DMS53 treated with DMSO at 0.1 percent for 48 hours (cell line): ENCODE measurements around the gene ZNF248.

Experiments used
- DNase-seq: peaks from one replicate; lab custom pipeline; 2025; ENCODE audit not compliant: unreplicated experiment; lab: John Stamatoyannopoulos, UW

Gene ZNF248

DNA sequence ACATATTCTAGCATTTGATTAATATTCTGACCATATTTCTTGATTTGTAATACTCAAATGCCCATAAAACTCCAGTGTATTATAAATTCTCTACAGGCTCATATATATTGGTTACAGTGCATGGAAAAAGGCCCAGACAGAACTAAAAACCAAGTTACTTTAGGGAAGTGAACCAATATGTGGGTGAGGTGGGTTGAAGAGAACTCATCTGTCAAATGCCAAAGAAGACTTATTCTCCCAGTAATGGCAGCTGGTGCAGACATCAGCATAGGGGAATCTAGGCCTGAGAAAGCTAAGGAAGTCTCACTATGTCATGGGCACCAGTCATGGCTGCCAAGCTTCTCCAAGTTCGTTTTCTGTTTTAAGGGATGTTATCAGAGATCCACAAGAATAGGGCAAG lies 30.6 kb downstream of the ZNF248 start:
- no peak for DNase-seq

DNA sequence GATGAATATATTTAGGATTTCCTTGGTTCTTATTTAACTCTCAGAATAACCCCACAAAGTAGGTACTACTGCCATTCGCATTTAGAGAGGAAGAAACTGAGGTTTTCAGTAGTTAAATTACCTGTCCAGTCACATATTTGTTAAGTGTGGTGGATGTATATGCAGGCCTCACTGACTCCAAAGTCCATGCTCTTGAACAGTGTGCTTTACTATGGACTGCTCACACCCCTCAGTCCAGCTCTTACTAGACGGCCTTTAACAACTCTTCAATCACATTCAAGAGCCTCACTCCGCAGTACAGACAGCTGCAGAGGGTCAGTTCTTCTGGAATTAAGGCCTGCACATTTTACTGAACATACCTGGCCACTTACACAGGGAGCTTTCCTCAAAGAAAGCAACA lies 36.2 kb downstream of the ZNF248 start:
- DNase-seq, result no peak

DNA sequence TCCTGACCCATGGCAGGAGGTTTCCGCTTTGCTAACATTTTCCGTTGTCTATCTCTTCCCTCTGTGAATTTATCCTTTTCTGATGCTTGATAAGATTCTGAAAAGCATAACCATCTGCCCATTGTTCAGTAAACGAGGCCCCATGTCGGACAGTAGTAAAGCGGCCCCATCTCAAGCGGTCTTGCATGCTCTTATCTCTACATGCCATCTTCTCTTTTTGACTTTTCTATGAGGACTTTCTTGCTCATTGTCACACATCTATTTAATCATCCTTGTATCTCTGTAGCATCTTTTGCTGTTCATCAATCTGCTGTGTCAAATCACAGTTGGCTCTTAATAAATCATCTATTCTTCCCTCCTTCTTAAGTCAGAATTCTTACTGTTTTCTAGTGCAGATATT lies 37.6 kb downstream of the ZNF248 start:
- no peak for DNase-seq

DNA sequence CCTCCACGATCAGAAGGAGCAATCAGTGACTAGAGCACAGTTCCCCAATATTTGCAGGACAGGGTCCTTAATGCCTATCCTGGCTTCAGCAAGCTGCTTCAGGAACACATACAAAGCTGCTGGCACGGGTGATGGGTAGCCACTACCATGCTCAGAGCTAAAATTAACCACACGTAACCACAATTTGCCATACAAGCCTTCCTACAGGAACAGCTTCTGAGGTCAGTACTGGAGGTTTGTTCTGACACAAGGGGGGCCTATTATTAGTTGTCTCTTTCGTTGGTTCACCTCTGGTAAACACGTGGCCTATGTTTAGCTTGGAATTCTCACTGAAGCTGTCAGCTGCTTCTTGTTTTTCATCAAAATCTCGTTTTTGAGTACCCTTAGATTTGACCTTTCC lies 41.1 kb downstream of the ZNF248 start:
- no peak for DNase-seq

DNA sequence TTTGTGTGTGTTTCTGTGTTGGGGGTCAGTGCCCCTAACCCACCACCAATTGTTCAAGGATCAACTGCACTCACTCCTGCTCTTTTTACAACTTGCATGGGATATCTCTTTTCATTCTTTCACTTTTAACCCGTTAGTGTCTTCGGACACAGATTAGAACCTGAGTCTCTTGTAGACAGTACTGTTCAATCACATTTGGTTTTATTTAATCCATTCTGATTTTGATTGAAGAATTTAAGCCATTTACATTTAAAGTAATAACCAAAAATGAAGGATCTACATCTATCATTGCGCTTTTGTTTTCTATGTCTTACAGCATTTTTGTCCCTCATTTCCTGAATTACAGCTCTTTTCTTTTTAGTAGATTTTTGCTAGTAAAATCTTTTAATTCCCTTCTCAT lies 43.6 kb downstream of the ZNF248 start:
- DNase-seq, result no peak

DNA sequence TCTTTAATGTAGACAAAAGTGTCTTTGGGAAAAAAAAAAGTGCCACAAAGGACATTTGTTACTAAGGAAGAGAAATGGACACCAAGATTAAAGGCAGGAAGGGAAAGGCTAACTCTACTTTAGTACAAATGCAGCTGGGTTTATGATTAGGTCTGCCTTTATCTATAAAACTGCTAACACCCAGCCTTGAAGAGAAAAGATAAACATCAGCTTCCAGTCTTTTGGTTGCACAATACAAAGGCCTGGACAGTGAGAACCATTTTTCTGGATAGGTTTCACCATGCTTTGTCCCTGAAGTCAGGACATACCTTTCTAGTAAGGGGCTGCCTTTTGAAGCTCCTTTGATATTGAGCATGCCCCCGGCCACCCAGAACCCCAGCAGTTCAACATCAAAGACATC lies 45.1 kb downstream of the ZNF248 start:
- no peak for DNase-seq

DNA sequence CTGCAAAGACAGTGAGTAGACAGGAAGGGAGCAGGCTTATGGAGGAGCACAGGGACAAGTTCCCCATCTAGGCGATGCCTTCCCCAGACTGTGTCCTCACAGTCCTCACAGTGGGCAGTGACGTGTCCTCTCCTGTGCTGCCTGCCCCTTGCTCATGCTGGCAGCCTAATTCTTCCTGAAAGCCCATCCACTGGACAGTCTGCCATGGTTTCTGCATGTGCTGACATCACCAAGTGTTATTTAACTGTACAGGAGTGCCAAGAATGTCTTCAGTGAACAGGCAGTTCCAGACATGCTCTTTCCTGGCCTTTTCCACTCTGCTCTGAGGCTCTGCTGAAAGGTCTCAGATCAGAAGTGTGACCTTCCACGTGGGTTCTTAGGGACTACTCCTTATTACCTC lies 54.1 kb downstream of the ZNF248 start:
- no peak for DNase-seq

DNA sequence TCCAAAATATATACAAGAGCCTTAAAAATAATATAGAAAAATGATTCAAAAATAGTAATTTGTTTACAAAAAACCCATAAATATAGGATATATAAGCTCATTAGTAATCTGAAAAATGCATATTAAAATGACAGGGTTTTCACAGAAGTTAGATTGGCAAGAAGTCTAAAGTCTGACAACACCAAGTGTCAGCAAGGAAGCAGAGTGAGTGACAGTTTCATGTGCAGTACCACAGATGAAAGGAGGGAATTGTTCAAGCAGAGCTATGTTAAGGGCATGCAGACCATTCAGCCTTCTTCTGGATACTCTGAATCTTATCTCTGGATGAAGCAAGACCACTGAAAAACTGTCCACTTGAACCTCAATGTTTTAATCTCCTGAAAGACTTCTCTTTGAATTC lies 55.9 kb downstream of the ZNF248 start:
- no peak for DNase-seq

DNA sequence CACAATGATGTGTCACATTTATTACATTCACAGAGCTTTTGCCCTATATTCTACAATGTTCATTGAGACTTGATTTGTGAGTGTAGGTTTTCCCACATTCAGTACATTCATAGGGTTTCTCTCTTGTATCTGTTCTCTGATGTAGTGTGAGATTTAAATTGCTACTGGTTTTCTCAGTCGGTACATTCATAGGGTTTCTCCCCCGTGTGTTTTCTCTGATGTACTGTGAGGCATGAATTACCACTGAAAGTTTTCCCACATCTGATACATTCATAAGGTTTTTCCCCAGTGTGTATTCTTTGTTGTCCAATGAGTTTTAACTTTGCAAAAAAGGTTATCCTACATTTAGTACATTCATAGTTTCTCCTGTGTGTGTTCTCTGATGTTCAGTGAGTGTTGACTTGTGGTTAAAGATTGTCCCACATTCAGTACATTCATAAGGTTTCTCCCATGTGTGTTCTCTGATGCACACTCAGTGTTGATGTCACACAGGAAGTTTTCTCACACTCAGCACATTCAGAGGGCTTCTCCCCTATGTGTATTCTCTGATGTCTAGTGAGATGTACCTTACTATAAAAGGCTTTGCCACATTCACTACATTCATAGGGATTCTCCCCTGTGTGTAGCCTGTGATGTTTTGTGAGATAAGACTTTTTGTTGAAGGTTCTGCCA lies 63.0 kb downstream of the ZNF248 start:
- DNase-seq, result no peak

DNA sequence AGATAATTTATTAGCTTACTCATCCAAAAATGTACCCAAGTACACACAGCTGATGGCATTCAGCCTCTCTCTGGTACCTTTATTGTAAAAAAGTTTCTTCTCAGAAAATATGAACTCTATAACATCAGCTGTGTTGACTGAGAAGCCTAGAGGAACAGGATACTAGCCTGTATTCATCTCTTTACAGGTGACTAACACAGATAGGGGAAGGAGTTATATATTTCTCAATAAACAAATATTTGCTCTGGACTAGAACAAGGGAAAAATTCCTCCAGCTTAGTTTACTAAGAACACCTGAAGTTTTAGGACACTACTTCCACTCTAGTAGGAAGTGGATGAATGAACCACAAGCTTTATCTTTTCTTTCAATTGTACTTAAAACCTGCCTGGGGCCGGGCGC lies 67.8 kb downstream of the ZNF248 start:
- DNase-seq, result peak; percentile 51

DNA sequence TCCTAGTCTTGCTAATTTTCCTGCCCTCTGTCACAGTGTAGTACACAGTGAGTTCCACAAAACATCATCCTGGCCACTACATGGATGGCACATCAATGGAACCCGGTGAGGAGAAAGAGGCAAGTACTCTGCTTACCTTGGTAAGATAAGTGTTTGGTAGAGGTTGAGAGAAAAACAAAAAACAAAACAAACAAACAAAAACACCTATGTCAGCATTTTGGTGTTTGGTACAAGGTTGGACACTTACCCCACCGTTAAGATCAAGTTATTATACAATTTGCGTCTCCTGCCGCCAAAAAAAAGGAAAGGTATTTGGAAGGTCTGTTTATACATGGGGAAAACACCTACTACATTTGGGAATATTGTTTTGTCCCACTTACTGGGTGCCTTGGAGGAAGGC lies 72.7 kb downstream of the ZNF248 start:
- DNase-seq, result no peak

DNA sequence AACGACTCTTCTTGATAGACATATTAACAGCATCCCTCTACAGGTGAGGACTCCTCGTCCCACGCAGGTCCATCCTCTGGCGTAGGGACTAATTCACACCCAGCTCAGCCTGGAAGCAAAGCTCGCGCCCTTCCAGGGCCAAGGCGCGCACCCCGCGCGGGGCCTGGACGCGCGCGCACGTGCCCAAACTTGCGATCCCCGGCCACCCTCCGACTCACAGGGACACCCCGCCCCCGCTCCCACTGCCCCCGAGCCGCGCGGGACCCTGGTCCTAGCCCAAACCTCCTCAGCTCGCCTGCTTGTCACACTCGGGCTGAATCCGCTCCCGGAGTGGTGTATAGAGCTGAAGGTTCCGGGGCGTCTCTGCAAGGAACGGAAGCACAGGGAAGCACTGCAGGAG lies 76.9 kb downstream of the ZNF248 start:
- no peak for DNase-seq

DNA sequence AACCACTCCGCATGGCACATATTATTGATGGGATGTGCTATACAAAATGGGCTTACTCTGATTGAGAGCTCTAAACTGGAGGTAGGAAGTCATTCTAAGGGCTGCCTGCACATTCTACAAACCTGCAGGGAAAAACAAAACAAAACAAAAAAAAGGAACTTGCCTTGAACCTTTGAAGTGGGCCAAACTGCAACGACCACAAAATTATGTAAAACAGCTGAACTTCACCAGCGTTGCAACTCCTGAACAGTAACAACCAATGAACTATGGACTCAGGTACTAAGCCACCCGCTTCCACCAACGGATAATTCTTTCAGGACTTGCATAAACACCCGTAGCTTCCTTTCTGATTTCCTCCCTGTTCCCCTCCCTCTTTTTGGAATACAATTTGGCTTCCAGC lies 80.4 kb downstream of the ZNF248 start:
- DNase-seq, result no peak

DNA sequence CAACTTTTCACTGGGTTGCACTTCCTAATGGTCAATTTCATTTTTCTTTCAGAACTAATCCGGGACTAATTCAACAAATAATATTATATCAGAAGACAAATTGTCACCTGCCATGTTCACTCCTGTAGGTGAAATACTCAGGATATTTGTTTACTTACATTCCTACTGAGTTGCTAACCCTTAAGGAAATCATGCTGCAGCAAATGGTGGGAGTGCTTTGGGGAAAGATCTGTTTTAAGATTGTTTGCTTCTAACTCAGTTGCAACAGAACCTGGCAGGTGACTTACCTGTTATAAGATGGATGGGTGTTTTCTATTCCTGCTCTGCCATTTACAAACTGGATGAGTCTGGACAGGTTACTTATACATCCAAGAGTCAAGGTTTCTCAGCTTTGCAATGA lies 81.8 kb downstream of the ZNF248 start:
- DNase-seq, result no peak

DNA sequence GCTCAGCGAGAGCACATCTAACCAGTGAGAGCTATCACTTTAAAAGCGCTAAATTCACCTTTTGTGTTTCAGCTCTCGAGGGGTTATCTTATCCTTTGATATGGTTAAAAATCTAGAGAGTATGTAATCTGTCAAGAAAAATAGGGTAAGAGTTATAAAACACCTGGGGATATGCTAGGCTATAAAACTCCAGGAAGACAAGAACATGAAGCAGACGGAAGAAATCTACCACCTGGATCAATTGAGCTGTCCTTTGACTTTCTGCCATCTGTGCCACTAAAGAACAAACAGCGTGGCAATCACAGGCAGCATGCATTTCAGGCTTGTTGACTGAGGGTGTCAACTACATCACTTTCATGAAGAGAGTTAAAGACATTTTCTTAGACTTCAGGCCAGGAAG lies 83.1 kb downstream of the ZNF248 start:
- no peak for DNase-seq

DNA sequence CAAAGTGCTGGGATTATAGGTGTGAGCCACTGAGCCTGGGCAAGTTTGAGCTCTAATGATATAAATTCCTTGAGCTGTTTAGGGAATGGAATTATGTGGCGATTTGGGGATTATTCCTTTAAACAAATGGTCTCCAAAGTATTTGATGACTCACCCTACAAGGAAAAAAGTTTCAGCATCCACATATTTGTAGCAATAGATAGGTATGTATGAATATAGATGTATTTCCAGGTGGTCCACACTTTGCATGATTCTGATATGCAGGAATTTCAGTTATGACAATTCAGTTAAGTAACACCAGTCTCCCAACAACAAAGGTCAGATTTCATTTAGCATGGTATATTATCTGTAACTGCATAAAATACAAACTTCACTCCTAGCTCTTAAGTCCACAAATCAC lies 92.2 kb downstream of the ZNF248 start:
- DNase-seq, result no peak

DNA sequence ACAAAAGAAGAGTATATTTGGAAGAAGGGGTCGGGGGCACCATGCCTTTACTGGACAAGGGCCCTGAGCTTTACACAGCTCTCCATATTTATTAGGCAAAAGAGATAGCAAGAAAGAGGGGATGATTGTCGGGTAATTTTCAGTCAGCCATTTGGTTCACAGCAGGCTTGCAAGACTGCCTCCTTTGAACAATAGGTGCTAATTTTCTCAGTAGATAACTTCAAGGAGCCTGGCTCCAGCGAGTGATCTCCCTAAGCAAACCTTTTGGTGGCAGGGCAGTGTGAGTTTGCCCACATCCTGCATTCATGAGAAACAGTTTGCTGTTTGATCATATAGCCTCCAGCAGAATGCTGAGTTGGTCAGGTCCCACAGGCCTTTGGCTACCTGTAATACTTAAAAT lies 94.3 kb downstream of the ZNF248 start:
- no peak for DNase-seq

DNA sequence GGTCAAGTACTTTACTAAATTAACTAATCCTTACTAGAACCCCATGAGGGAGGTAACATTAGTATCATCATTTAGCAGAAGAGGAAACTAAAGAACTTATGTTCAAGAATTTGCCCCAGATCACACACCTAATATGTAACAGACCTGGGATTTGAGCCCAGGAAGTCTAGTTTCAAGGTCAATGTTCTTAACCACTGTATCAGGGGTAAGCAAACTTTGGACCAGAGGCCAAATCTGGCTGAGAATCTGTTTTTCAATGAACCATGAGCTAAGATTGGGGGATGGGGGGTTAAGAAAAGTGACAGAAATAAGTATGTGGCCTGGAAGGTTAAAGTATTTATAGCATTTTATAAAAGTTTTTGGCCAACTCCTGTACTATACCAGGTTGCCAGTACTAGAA lies 95.1 kb downstream of the ZNF248 start:
- no peak for DNase-seq

DNA sequence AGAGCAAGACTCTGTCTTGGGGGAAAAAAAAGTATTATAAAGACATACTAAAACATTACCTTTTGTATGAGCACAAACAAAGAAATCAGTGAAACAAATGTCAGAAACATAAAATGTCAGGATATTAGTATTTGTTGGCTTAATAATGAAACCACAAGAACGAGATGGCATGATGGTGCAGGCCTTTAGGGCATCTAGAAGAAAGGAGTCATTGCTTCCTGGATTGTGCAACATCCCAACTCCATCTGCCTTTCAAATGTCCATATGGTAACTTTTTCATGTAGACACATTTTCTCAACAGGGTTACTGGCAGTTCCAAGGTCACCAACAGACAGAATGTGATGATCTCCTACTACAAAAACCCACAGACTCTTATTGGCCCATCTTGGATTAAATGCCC lies 96.6 kb downstream of the ZNF248 start:
- no peak for DNase-seq

DNA sequence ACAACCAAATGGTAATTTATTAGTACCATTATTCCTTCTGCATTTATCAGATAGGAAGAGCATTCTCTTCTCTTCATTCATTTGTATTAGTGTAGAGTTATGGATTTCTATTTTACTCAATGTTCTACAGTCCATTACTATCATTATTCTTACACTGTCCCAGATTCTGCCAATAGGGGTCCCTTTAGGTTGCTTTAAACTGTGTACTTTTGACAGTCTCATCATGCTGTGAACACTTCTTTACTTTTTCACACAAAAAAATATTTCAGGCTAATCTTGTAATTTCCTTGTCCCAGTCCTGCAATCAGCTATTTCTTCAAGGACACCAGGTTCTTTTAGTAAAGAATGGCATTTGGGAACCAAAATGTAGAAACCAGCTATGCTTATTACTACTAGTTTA lies 99.3 kb downstream of the ZNF248 start:
- DNase-seq, result no peak

DNA sequence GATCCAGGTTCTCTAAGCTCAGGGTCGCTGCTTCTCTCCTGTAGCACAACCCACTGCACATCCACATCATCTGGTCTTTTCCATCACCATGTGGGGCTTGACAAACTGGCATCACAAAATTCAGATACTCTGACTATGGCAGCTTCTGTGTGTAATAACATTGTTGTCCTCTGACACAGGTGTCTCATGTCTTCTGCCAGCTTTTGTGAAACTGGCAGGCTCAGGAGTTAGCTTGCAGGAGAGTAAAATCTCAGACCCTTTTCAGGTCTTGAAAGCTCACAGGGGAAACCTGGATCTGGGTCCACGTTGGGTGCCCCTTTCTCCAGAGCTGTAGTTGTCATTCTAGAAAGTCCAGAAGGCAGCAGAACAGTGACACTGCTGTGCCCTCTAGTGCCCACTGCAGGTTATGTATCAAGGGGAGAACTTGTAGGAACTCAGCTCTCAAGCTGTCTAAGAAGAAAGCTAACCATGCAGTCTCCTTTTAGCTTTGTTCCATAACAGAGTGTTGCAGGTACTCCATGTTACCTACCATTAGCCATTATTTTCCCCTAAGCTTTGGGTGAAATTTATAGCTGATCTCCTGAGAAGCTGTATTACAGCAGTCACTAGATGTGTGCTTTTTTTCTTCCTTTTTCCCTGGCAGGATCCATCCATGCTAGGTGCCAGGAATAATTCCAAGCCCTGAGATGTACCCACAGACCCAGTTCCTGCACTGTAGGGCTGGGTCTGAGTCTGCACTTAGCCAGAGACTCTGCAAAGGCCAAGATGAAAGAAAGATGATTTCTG lies 102.7 kb downstream of the ZNF248 start:
- peak; percentile 25 for DNase-seq

DNA sequence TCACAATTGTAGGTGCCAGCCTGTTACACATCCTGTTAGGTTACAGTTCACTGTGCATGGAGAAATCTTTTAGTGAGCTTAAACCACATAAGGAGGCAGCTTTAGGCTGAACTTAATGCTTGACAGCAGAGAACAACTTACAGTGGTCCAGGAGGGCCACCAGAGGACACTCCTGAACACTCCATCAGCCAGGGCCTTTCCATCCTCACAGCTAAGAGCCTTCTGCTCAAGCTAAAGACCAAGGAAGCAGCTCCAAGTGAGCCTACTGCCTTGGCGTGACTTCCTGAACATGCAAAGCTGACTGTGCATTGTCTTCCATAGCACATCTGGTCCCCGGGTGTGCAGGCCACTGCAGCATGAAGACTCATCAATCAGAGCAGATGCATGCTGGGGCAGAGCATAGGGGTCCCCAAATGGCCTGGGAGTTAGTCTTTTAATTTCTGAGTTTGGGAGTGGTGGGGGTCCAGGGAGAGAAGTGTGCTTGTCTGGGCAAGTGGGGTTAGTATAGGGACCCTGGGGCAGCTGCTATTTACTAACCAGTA lies 105.0 kb downstream of the ZNF248 start:
- DNase-seq, result no peak

DNA sequence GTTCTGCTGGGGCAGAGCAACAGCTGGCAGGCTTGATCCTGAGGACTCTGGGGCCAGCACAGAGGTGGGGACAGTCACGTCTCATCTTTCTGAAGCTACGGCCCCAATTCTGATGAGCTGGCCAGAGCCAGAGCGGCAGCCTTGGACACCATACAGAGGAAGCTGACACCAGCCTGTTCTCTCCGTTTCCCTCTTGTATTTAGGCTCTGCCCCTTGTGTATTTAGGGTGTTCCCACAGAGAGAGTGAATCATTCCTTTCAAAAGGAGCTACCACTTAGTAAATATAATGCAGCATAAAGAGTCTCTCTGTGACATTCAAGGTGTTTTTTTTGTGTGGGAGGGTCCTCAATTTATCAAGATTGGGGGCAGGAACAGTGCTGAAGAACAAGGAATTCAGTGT lies 109.2 kb downstream of the ZNF248 start:
- no peak for DNase-seq
